GM21367 (cell line): ENCODE results near the gene DMRT3.
"Not testable (repeated sequence)": the region's sequence is repeated elsewhere in the genome, so short reads cannot be mapped to it uniquely, and the experiment has no call there.

Source experiments
- ATAC-seq: cut with Tn5 transposase; IDR thresholded peaks from one replicate; pipeline ENCODE4 v1.9.1; 2021; ENCODE audit not compliant: unreplicated experiment

Gene DMRT3

DNA sequence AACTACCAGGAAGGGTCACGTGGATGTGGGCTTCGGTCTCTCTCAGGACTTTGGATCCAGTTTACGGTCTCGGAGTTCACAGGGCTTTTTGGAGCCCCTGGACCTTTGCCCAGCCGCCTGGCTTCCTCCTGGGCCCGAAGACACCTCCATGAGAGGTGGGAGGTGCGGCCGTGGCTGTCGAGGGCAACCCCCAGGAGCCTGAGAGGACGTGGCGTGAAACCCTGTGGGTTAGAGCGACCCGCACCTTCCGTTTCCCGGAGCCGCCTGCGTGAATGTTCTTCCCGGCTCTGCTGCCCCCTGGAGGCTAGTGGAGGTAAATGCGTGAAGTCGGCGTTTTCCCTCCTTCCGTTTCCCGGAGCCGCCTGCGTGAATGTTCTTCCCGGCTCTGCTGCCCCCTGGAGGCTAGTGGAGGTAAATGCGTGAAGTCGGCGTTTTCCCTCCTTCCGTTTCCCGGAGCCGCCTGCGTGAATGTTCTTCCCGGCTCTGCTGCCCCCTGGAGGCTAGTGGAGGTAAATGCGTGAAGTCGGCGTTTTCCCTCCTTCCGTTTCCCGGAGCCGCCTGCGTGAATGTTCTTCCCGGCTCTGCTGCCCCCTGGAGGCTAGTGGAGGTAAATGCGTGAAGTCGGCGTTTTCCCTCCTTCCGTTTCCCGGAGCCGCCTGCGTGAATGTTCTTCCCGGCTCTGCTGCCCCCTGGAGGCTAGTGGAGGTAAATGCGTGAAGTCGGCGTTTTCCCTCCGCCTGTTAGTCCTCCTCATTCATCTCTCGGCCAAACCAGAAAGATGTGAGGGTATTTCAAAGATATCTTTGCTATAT is 22.1 kb downstream of the DMRT3 start:
- not testable (repeated sequence) for ATAC-seq

- ATAC-seq, result no peak
These were observed 25.4 kb downstream of the DMRT3 start for GRCh38 chr9:1001838-1002237.

DNA sequence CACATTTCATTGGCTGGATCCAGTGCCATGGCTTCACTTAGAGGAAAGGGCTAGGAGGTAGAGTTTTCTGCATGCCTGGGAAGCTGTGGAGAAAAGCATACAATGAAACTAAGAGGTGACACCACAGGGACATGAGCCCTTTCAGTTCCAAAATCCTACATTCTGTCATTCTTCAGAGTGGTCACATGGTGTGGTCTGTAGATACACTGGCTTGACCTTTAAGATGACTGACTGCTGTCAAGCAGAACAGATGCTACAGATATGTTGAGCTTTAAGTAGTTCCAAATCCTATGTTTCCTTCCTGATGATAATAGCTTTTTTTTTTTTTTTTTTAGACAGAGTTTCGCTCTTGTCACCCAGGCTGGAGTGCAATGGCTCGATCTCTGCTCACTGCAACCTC is 26.2 kb downstream of the DMRT3 start:
- no peak for ATAC-seq

GRCh38 chr9:1005043-1005667 is 28.7 kb downstream of the DMRT3 start:
- ATAC-seq, result peak; percentile 63

- ATAC-seq, result no peak
These were observed 30.9 kb downstream of the DMRT3 start for GRCh38 chr9:1007312-1007711.

DNA sequence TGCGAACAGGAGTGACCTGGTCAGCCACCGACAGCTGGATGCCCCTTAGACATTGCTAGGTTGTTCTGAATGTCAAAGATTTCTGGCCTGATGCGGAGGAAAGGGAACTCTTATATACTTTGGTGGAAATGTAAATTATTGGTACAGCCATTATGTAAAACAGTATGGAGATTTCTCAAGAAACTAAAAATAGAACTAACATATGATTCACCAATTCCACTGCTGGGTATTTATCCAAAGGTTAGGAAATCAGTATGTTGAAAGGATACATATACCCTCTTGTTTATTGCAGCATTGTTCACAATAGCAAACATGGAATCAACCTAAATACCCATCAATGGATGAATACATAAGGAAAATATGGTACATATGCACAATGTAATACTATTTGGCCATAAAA is 31.8 kb downstream of the DMRT3 start:
- ATAC-seq, result no peak

- ATAC-seq, result peak; percentile 94
These were observed 32.7 kb downstream of the DMRT3 start for GRCh38 chr9:1009101-1009707.

GRCh38 chr9:1013021-1013420 is 36.6 kb downstream of the DMRT3 start:
- no peak for ATAC-seq

GRCh38 chr9:1014225-1014624 is 37.8 kb downstream of the DMRT3 start:
- ATAC-seq, result no peak

- no peak for ATAC-seq
These were observed 38.2 kb downstream of the DMRT3 start for GRCh38 chr9:1014640-1015039.

DNA sequence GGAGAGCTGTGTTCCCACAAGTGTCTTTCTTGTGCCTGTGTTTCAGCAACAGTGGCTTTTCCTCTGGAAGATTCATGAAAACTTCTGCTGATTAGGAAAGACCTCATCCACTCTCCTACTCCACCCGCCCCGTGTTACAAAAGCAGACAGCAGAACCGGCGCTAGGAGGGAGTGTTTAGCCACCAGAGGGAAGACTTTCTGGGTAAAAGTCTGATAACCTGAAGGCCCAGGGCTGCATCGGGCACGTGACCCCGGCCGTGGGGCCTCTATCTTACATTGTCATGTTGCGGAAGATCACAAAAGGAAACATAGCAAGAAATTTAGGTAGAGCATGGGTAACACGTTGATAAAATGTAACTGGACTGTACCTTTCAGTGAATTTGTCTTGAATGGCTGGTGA is 41.7 kb downstream of the DMRT3 start:
- no peak for ATAC-seq

DNA sequence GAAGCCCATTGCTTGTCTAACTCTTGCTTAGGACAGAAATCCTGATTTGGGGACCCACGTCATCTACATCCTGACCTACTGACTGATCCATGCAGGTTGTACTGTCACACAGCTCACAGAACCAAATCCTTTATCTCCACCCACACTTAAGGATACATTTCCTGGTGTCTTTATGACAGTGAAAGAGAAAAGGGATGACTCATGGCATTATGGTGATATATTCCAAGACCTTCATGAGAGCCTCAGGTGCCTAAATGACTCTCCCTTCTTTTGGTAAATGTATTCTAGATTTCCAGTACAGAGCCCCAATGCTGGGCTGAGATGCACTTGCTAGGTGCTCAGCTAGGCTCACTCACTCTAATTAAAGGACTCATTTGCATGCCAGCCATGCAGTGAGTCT is 47.7 kb downstream of the DMRT3 start:
- no peak for ATAC-seq

DNA sequence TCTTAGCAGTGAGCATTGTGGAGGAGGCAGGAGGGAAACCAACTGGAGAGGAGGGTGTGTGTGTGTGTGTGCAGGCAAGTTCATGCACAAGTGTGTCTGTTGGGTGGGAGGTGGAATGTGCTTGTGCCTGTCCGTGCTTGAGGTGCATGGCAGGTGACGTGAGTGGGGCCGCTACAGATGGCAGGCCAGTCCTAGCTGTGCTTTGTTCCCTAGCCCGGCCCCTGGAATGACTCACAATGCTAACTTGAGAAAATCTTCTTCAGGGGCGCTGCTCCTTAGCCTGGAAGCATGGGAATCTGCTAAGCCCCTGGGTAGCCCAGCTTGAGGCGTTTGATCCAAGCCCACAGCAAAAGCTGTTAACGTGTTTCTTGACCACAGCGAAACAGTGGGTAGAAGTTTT is 48.7 kb downstream of the DMRT3 start:
- no peak for ATAC-seq

GRCh38 chr9:1026219-1026618 is 49.8 kb downstream of the DMRT3 start:
- ATAC-seq, result no peak

- ATAC-seq, result no peak
These were observed 52.2 kb downstream of the DMRT3 start for GRCh38 chr9:1028501-1029190.

DNA sequence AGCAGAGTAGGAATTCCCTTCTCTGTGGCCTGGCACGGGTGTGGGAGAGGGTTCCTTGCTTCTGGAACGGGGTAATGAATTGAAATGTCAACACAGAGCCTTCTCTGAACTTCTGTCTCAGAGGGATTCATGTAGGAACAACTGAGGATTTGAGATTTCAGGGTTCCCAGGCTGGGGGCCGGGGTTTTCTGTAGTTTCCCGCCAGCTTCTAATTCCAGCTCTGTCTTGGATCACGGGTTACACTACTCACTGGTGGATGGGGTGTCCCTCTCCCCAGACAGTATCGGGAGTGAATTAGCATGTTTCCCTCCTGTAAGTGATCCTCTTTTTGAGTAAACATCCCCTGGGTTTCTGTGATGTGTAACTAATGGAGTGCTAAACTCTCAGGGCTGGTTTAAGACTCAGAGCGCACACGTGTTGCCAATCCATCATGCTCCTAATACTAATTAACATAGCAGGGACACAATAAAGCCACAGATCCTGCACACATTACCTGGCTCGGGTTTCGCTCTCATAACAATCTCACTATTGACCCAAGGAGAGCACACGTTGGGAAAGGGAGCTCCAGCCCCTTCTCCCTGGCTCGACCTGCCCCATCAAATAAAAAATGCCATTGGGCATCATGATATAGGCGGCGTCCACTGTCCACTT is 55.6 kb downstream of the DMRT3 start:
- no peak for ATAC-seq

- no peak for ATAC-seq
These were observed 57.8 kb downstream of the DMRT3 start for GRCh38 chr9:1034271-1034670.

DNA sequence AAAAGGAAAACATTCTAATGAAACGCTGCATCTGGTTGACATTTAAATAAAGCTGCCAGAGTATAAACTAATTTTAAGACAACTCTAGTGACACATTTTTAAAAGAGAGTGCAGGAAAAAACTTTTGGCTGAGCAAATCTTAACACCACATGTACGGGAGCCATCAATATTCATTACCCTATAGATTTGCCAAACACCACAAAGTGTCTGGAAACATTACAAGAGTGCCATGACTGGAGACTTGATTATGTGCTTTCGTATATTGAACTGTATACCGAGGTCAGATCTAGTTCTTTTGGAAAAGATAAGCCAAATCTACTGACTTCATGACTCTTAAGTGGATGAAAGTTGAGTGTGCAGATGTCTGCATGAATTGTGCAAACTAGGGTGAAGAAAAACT is 63.1 kb downstream of the DMRT3 start:
- no peak for ATAC-seq
